ENCODE measurements around the gene TANC1.
"Not testable (repeated sequence)": the region's sequence is repeated elsewhere in the genome, so short reads cannot be mapped to it uniquely, and the experiment has no call there.

TANC1 gene

GRCh38 chr2:159089543-159089942 is 121.1 kb downstream of the TANC1 start:
- DNase-seq (ENCODE audit: low read depth in 2 of 2) = no peak

GRCh38 chr2:159090514-159091201 is 122.2 kb downstream of the TANC1 start:
- DNase-seq (ENCODE audit: low read depth in 2 of 2) = no peak

GRCh38 chr2:159091381-159091780 is 122.9 kb downstream of the TANC1 start:
- no peak for DNase-seq (ENCODE audit: low read depth in 2 of 2)

GRCh38 chr2:159091976-159092375 is 123.5 kb downstream of the TANC1 start:
- DNase-seq (ENCODE audit: low read depth in 2 of 2) = no peak

- no peak for DNase-seq (ENCODE audit: low read depth in 2 of 2)
These were observed 125.1 kb downstream of the TANC1 start for GRCh38 chr2:159093497-159093896.

GRCh38 chr2:159094173-159094737 is 125.8 kb downstream of the TANC1 start:
- DNase-seq (ENCODE audit: low read depth in 2 of 2) = no peak

- DNase-seq (ENCODE audit: low read depth in 2 of 2) = no peak
These were observed 127.4 kb downstream of the TANC1 start for GRCh38 chr2:159095813-159096212.

- DNase-seq (ENCODE audit: low read depth in 2 of 2) = not testable (repeated sequence)
These were observed 127.9 kb downstream of the TANC1 start for GRCh38 chr2:159096302-159096855.

- no peak for DNase-seq (ENCODE audit: low read depth in 2 of 2)
These were observed 128.5 kb downstream of the TANC1 start for GRCh38 chr2:159096901-159097300.

GRCh38 chr2:159098361-159098760 is 129.9 kb downstream of the TANC1 start:
- DNase-seq (ENCODE audit: low read depth in 2 of 2) = no peak

- DNase-seq (ENCODE audit: low read depth in 2 of 2) = no peak
These were observed 130.5 kb downstream of the TANC1 start for GRCh38 chr2:159098921-159099411.

- DNase-seq (ENCODE audit: low read depth in 2 of 2) = no peak
These were observed 133.5 kb downstream of the TANC1 start for GRCh38 chr2:159101755-159102489.

- no peak for DNase-seq (ENCODE audit: low read depth in 2 of 2)
These were observed 135.0 kb downstream of the TANC1 start for GRCh38 chr2:159103411-159103810.

- no peak for DNase-seq (ENCODE audit: low read depth in 2 of 2)
These were observed 137.7 kb downstream of the TANC1 start for GRCh38 chr2:159106109-159106508.

GRCh38 chr2:159108181-159108893 is 139.9 kb downstream of the TANC1 start:
- DNase-seq (ENCODE audit: low read depth in 2 of 2) = no peak

- DNase-seq (ENCODE audit: low read depth in 2 of 2) = no peak
These were observed 141.1 kb downstream of the TANC1 start for GRCh38 chr2:159109517-159109916.

GRCh38 chr2:159110784-159111183 is 142.3 kb downstream of the TANC1 start:
- no peak for DNase-seq (ENCODE audit: low read depth in 2 of 2)

- no peak for DNase-seq (ENCODE audit: low read depth in 2 of 2)
These were observed 143.0 kb downstream of the TANC1 start for GRCh38 chr2:159111346-159111927.

- no peak for DNase-seq (ENCODE audit: low read depth in 2 of 2)
These were observed 146.4 kb downstream of the TANC1 start for GRCh38 chr2:159114835-159115234.

- DNase-seq (ENCODE audit: low read depth in 2 of 2) = no peak
These were observed 148.5 kb downstream of the TANC1 start for GRCh38 chr2:159116922-159117321.

GRCh38 chr2:159117658-159118057 is 149.2 kb downstream of the TANC1 start:
- DNase-seq (ENCODE audit: low read depth in 2 of 2) = no peak
